OCI-LY1 (cell line): ENCODE results near the gene AFDN.

Source experiments
- H2AFZ ChIP-seq: fragments of 200-600 bp; sonication (generic), shearing (Covaris generic); 2 replicates; pipeline ENCODE4 v1.6.0; 2014; ENCODE audit warnings: antibody characterized with exemption, mild to moderate bottlenecking, low read length
- H3F3A ChIP-seq: fragments of 200-600 bp; sonication (generic), shearing (Covaris generic); 2 replicates; pipeline ENCODE4 v1.6.0; 2014; ENCODE audit warnings: mild to moderate bottlenecking, antibody characterized with exemption, low read length, moderate library complexity; ENCODE audit not compliant: insufficient read depth
- H3K27ac ChIP-seq: fragments of 200-600 bp; sonication (generic); 2 replicates; pipeline ENCODE4 v1.5.1; 2014; ENCODE audit warnings: low read length, mixed run types, mild to moderate bottlenecking, low read depth; ENCODE audit not compliant: poor library complexity, severe bottlenecking
- H3K27me3 ChIP-seq: fragments of 200-600 bp; sonication (generic); 2 replicates; pipeline ENCODE4 v1.6.0; 2014; ENCODE audit warnings: antibody characterized with exemption, mild to moderate bottlenecking, low read length, moderate library complexity; ENCODE audit not compliant: insufficient read depth
- H3K36me3 ChIP-seq: fragments of 200-600 bp; sonication (generic); 2 replicates; pipeline ENCODE4 v1.6.1; 2014; ENCODE audit warnings: mild to moderate bottlenecking, antibody characterized with exemption, low read length, moderate library complexity, mixed read lengths; ENCODE audit not compliant: insufficient read depth
- H3K4me1 ChIP-seq: fragments of 200-600 bp; sonication (generic); 2 replicates; pipeline ENCODE4 v1.5.1; 2014; ENCODE audit warnings: mild to moderate bottlenecking, low read length, moderate library complexity; ENCODE audit not compliant: insufficient read depth, severe bottlenecking
- H3K4me2 ChIP-seq: fragments of 200-600 bp; sonication (generic), shearing (Covaris generic); 2 replicates; pipeline ENCODE4 v1.6.1; 2014; ENCODE audit warnings: low read length
- H3K4me3 ChIP-seq: fragments of 200-600 bp; sonication (generic); 2 replicates; pipeline ENCODE4 v1.5.1; 2014; ENCODE audit warnings: low read length, low read depth, mild to moderate bottlenecking, mixed read lengths; ENCODE audit not compliant: poor library complexity, severe bottlenecking
- H3K79me2 ChIP-seq: fragments of 200-600 bp; shearing (Covaris generic); 2 replicates; pipeline ENCODE4 v1.6.1; 2016; ENCODE audit warnings: mixed run types, low read length, mixed read lengths; ENCODE audit not compliant: insufficient read depth
- H3K9ac ChIP-seq: fragments of 200-600 bp; sonication (generic), shearing (Covaris generic); 2 replicates; pipeline ENCODE4 v1.6.1; 2014; ENCODE audit warnings: mild to moderate bottlenecking, low read length, mixed read lengths
- H3K9me2 ChIP-seq: fragments of 200-600 bp; sonication (generic), shearing (Covaris generic); 2 replicates; pipeline ENCODE4 v1.6.1; 2014; ENCODE audit warnings: low read depth, mild to moderate bottlenecking, low read length, mixed read lengths
- H3K9me3 ChIP-seq: fragments of 200-600 bp; shearing (Covaris generic); 2 replicates; pipeline ENCODE4 v1.6.1; 2014; ENCODE audit warnings: low read length, mixed read lengths
- H4K20me1 ChIP-seq: fragments of 200-600 bp; sonication (generic), shearing (Covaris generic); 2 replicates; pipeline ENCODE4 v1.6.0; 2016; ENCODE audit warnings: mild to moderate bottlenecking, low read length; ENCODE audit not compliant: insufficient read depth
- CTCF ChIP-seq: fragments of 200-600 bp; sonication (generic), shearing (Covaris generic); IDR thresholded peaks from 2 replicates; pipeline ENCODE4 v1.5.1; 2017; ENCODE audit warnings: mild to moderate bottlenecking, antibody characterized with exemption, low read length, moderate library complexity, mixed read lengths
- EZH2 ChIP-seq: fragments of 200-600 bp; sonication (generic), shearing (Covaris generic); IDR thresholded peaks from 2 replicates; pipeline ENCODE4 v1.8.0; 2017; ENCODE audit warnings: borderline replicate concordance, mixed run types, mild to moderate bottlenecking, antibody characterized with exemption, low read length, moderate library complexity, mixed read lengths

AFDN gene

DNA sequence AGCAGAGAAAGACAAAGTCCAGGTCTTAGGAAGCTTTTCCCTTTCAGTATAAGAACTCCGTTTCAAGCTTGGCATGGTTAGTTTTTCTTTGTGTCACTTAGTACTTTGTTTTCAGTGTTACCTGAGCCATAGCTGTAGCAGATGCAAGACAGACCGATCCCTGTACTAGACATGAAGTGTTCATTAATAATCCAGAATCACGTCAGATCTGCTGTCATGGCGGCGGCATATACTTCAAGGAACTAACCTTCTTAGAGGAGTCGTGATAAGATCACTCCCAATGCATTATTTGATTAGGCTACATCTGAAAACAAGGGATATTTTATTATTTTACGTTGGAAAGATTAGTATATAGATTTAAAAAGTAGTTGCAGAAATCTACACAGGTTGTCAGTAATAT is 83.9 kb downstream of the AFDN start:
- no peaks in the 10 kb centered on the region for H3K9me3 ChIP-seq
- no peak for TF ChIP-seq CTCF
- no peak for TF ChIP-seq EZH2
- no peak overlapping the region for H2AFZ ChIP-seq
- no peaks in the 10 kb centered on the region for H3K79me2 ChIP-seq
- no peak overlapping the region for H3K4me2 ChIP-seq
- H3K27me3 ChIP-seq, result no peaks in the 10 kb centered on the region
- no peak overlapping the region for H3K9ac ChIP-seq
- H3K9me2 ChIP-seq, result no peaks in the 10 kb centered on the region
- H3F3A ChIP-seq, result no peaks in the 10 kb centered on the region
- no peak overlapping the region for H3K27ac ChIP-seq
- H4K20me1 ChIP-seq, result no peaks in the 10 kb centered on the region
- no peaks in the 10 kb centered on the region for H3K36me3 ChIP-seq
- H3K4me3 ChIP-seq, result no peak overlapping the region
- no peaks in the 10 kb centered on the region for H3K4me1 ChIP-seq

- H3K9ac ChIP-seq, result no peak overlapping the region
- H3K79me2 ChIP-seq, result no peaks in the 10 kb centered on the region
- H3K27me3 ChIP-seq, result no peaks in the 10 kb centered on the region
- no peak overlapping the region for H3K4me3 ChIP-seq
- H3K4me2 ChIP-seq, result no peak overlapping the region
- no peaks in the 10 kb centered on the region for H3K9me3 ChIP-seq
- H3K4me1 ChIP-seq, result no peaks in the 10 kb centered on the region
- TF ChIP-seq EZH2, result no peak
- TF ChIP-seq CTCF, result no peak
- no peak overlapping the region for H3K27ac ChIP-seq
- H4K20me1 ChIP-seq, result no peaks in the 10 kb centered on the region
- H3K9me2 ChIP-seq, result no peaks in the 10 kb centered on the region
- no peaks in the 10 kb centered on the region for H3F3A ChIP-seq
- H2AFZ ChIP-seq, result no peak overlapping the region
- no peaks in the 10 kb centered on the region for H3K36me3 ChIP-seq
Observed at GRCh38 chr6:167912494-167912893, 85.8 kb downstream of the AFDN start.

DNA sequence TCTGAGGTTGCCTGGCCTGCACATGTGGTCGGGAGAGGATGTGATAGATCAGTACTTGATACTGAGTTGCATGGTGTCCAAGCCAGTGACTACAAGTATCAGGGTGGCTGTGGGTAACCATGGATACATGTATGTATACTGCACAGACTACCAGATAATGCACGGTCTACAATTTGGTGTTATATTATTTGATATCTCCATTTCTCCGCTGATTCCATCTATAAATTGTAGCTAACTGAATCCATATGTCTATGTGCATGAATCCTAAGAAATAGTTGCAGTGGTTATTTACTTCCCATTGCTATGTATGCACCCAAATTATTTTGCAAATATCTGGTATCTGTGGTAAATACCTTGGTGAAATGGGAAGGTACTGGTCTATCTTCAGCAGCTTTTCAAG is 87.0 kb downstream of the AFDN start:
- Histone ChIP-seq H2AFZ (no peak overlapping the region), H3F3A (no peaks in the 10 kb centered on the region), H3K9me3 (no peaks in the 10 kb centered on the region), H3K4me3 (no peak overlapping the region), H3K4me1 (no peaks in the 10 kb centered on the region), H3K9ac (no peak overlapping the region), H3K27ac (no peak overlapping the region), H3K36me3 (0 out of 2 replicates have a peak, but pooled peaks cover under 1% of the 10 kb centered on the region), H3K27me3 (no peaks in the 10 kb centered on the region), H3K4me2 (no peak overlapping the region), H3K9me2 (no peaks in the 10 kb centered on the region), H4K20me1 (no peaks in the 10 kb centered on the region), H3K79me2 (no peaks in the 10 kb centered on the region)
- TF ChIP-seq EZH2, result no peak
- no peak for TF ChIP-seq CTCF
